HepG2 (cell line): ENCODE measurements around the gene ADAMTS4. TPM values are rescaled to one million over a fixed set of nuclear protein-coding genes. Genes with fewer than 3 reads are reported as not detected.

Experiments used
- ATAC-seq: fragments of 200-7000 bp; cut with Tn5 transposase; 3 replicates; pipeline ENCODE4 v1.9.1; 2020; ENCODE audit warnings: mild to moderate bottlenecking, moderate library complexity
- BruUV-seq: library from RNA; stranded (reverse); fragments of 400-500 nt; replicated peaks from 2 replicates; lab custom pipeline; 2021; lab: Mats Ljungman, UMichigan
- CTCF ChIA-PET: fragments of 300-600 bp; formaldehyde crosslinking; extraction: SDS; loops from one replicate; lab custom pipeline; 2021; ENCODE audit warnings: low total read pairs, inconsistent platforms, low intra/inter-chr PET ratio; lab: Yijun Ruan, JAX
- POLR2A ChIA-PET: fragments of 350-600 bp; sonication (Branson Sonifier 250); formaldehyde crosslinking; loops from one replicate; lab custom pipeline; 2020; ENCODE audit warnings: antibody characterized with exemption, inconsistent platforms; lab: Yijun Ruan, JAX
- DNase-seq: peaks from one replicate; pipeline ENCODE4 v3.0.0-alpha.2; 2015; ENCODE audit warnings: low spot score
- FAIRE-seq: peaks from 3 replicates; lab custom pipeline; 2011; peaks lifted over from hg19 to GRCh38; lab: Jason Lieb, UNC
- H2AFZ ChIP-seq: one replicate; pipeline ENCODE4 v1.6.1; 2011; ENCODE audit warnings: low read length, inconsistent platforms
- H3K27ac ChIP-seq: fragments of 300-600 bp; 3 replicates; pipeline ENCODE4 v1.8.0; 2011; ENCODE audit warnings: mixed run types, mild to moderate bottlenecking, mixed read lengths, low read length, inconsistent platforms; ENCODE audit not compliant: insufficient read depth; ENCODE audit errors: extremely low read length
- H3K27me3 ChIP-seq, 2 experiments: fragments of 200-600 bp in 1 of 2; 2 replicates in 1 of 2; 3 replicates in 1 of 2; pipeline versions ENCODE4 v1.6.0 to v1.8.0; 2011; ENCODE audit warnings: low read length in 2 of 2, mild to moderate bottlenecking in 2 of 2, moderate library complexity in 2 of 2, inconsistent platforms in 1 of 2; ENCODE audit not compliant: insufficient read depth in 2 of 2, control insufficient read depth in 1 of 2
- H3K36me3 ChIP-seq, 2 experiments: fragments of 200-600 bp in 1 of 2; replicated peaks in 1 of 2; 2 replicates in 1 of 2; 3 replicates in 1 of 2; pipeline versions ENCODE4 v1.5.1 to v1.8.0; 2011; ENCODE audit warnings: low read length in 2 of 2, inconsistent platforms in 1 of 2; ENCODE audit not compliant: insufficient read depth in 2 of 2, control insufficient read depth in 1 of 2
- H3K4me1 ChIP-seq: 2 replicates; pipeline ENCODE4 v1.5.1; 2012; ENCODE audit warnings: low read length, inconsistent platforms; ENCODE audit not compliant: insufficient read depth
- H3K4me2 ChIP-seq: 2 replicates; pipeline ENCODE4 v1.6.0; 2011; ENCODE audit warnings: low read depth, low read length, inconsistent platforms
- H3K4me3 ChIP-seq, 3 experiments: fragments of 200-600 bp in 1 of 3; sonication (generic), shearing (Covaris generic) in 1 of 3; replicated peaks in 1 of 3; 2 replicates each; pipeline ENCODE4 v1.5.1; 2011 to 2016; ENCODE audit warnings: low read length in 3 of 3, inconsistent platforms in 2 of 3, low read depth in 2 of 3, mild to moderate bottlenecking in 2 of 3, control low read depth in 1 of 3, mixed read lengths in 1 of 3; ENCODE audit not compliant: insufficient read depth in 1 of 3
- H3K79me2 ChIP-seq: one replicate; pipeline ENCODE4 v1.6.1; 2011; ENCODE audit warnings: low read length, inconsistent platforms; ENCODE audit not compliant: insufficient read depth
- H3K9ac ChIP-seq: 2 replicates; pipeline ENCODE4 v1.6.0; 2011; ENCODE audit warnings: mild to moderate bottlenecking, low read depth, low read length, inconsistent platforms; ENCODE audit not compliant: insufficient read depth
- H3K9me3 ChIP-seq: 2 replicates; pipeline ENCODE4 v1.5.1; 2012; ENCODE audit warnings: mild to moderate bottlenecking, low read length
- H4K20me1 ChIP-seq: 2 replicates; pipeline ENCODE4 v1.6.0; 2011; ENCODE audit warnings: inconsistent platforms, mild to moderate bottlenecking, low read length, moderate library complexity; ENCODE audit not compliant: insufficient read depth
- ARID5B ChIP-seq: IDR thresholded peaks from 2 replicates; pipeline ENCODE4 v1.4.0; 2020; ENCODE audit warnings: mild to moderate bottlenecking, missing genetic modification reagents
- CTCF ChIP-seq: sonication (generic); formaldehyde crosslinking; IDR thresholded peaks from 2 replicates; pipeline ENCODE4 v1.5.0; 2020; ENCODE audit warnings: mild to moderate bottlenecking, missing genetic modification reagents, moderate library complexity
- MEIS1 ChIP-seq: sonication (generic); formaldehyde crosslinking; IDR thresholded peaks from 2 replicates; pipeline ENCODE4 v1.9.0; 2021; ENCODE audit warnings: mild to moderate bottlenecking, missing genetic modification reagents, moderate library complexity, borderline replicate concordance
- MTA1 ChIP-seq: sonication (generic); formaldehyde crosslinking; IDR thresholded peaks from 2 replicates; pipeline ENCODE4 v1.4.0; 2020; ENCODE audit warnings: missing genetic modification reagents, mild to moderate bottlenecking, borderline replicate concordance
- NFE2 ChIP-seq: sonication (generic); formaldehyde crosslinking; IDR thresholded peaks from 2 replicates; pipeline ENCODE4 v1.4.0; 2020; ENCODE audit warnings: missing genetic modification reagents
- RARG ChIP-seq: sonication (generic); formaldehyde crosslinking; IDR thresholded peaks from 2 replicates; pipeline ENCODE4 v1.4.0; 2020; ENCODE audit warnings: low read depth, mild to moderate bottlenecking, missing genetic modification reagents
- STAG1 ChIP-seq: sonication (generic); formaldehyde crosslinking; IDR thresholded peaks from 2 replicates; pipeline ENCODE4 v1.4.0; 2020; ENCODE audit warnings: missing genetic modification reagents
- ZNF446 ChIP-seq: sonication (generic); formaldehyde crosslinking; IDR thresholded peaks from 2 replicates; pipeline ENCODE4 v1.5.0; 2020; ENCODE audit warnings: mild to moderate bottlenecking, missing genetic modification reagents
- WGBS: methylation state at CpG from one replicate; pipeline ENCODE4 v1.1.6; 2017; ENCODE audit warnings: low lambda C conversion rate; 5-methylcytosine and 5-hydroxymethylcytosine counted together
- in situ Hi-C: cut with HindIII; loops from 2 replicates; pipeline ENCODE4 v1.10.0; 2017; ENCODE audit warnings: low pct_unique_long_range_greater_than_20kb; ENCODE audit not compliant: extremely low pct_ligation_motif_present
- intact Hi-C: fragments of 100-400 bp; cut with micrococcal nuclease; formaldehyde crosslinking; loops from one replicate; pipeline ENCODE4 v1.10.0; 2022; ENCODE audit not compliant: unreplicated experiment
- polyA plus RNA-seq, 8 experiments: library from polyadenylated mRNA; depleted of rRNA in 3 of 8; stranded (reverse) in 7 of 8; unstranded in 1 of 8; fragments of >200 nt; fragmentation: Illumina TruSeq in 4 of 8; extraction: Trizol in 4 of 8; gene quantifications; 2 replicates each; pipeline versions ENCODE4 v1.2.1 to v1.2.3, GENCODE V29; 2011 to 2016; ENCODE audit warnings: low read depth in 4 of 8, missing spikeins in 1 of 8, mixed read lengths in 1 of 8; ENCODE audit not compliant: insufficient read depth in 1 of 8
- total RNA-seq, 5 experiments: library from RNA; depleted of rRNA; stranded (reverse); fragments of >200 nt; fragmentation: Illumina TruSeq; extraction: Trizol; gene quantifications; 2 replicates each; pipeline ENCODE4 v1.2.3, GENCODE V29; 2016; ENCODE audit warnings: low read depth in 1 of 5

The ADAMTS4 gene
- total and polyA plus RNA-seq, 2 of the 13 experiments (the other 11 are each of a cell fraction or from before 2014, with no cell fraction given), result 0.51 to 1.7 TPM

- no TSS peak for BruUV-seq
These were observed 18.2 kb downstream of the ADAMTS4 start for GRCh38 chr1:161180639-161181038.

GRCh38 chr1:161179698-161180097, 19.2 kb downstream of the ADAMTS4 start:
- Histone ChIP-seq H3K79me2 (peaks cover 10% of the 10 kb centered on the region), H3K4me1 (peaks cover 19% of the 10 kb centered on the region), H3K4me2 (no peak overlapping the region), H3K36me3 (peaks cover 2 to 5% of the 10 kb centered on the region in 2 experiments; a peak in 4 of 5 replicates), H3K4me3 (no peak overlapping the region), H3K27ac (no peak overlapping the region), H3K9me3 (no peaks in the 10 kb centered on the region), H3K27me3 (no peaks in the 10 kb centered on the region; a peak in 1 of 5 replicates), H4K20me1 (no peaks in the 10 kb centered on the region)
- intact Hi-C loops, result no loop called here
- no TSS peak for BruUV-seq
- in situ Hi-C loops, result no loop called here
- CTCF ChIA-PET, result no interaction called here
- WGBS, result 73% methylated on average over 3 of the region's 3 CpGs
- POLR2A ChIA-PET, result no interaction called here
- DNase-seq (no peak), FAIRE-seq (no peak)
- TF ChIP-seq MEIS1 (CRISPR knock-in tag) (no peak), ARID5B (no peak), MTA1 (CRISPR knock-in tag) (no peak), RARG (CRISPR knock-in tag) (no peak), ZNF446 (CRISPR knock-in tag) (no peak)
- TF ChIP-seq, all 625 proteins: peak for 0
- no peak for ATAC-seq
- Histone ChIP-seq H3K9ac (no peak overlapping the region), H2AFZ (no peak overlapping the region)

More at GRCh38 chr1:161180639-161181038, 18.2 kb downstream of the ADAMTS4 start:
- intact Hi-C loops (no loop called here), in situ Hi-C loops (no loop called here)
- Histone ChIP-seq H3K27ac (no peak overlapping the region), H2AFZ (no peak overlapping the region), H3K36me3 (no peaks in the 10 kb centered on the region; a peak in 3 of 5 replicates), H3K4me2 (no peak overlapping the region), H3K9ac (no peak overlapping the region), H3K9me3 (no peaks in the 10 kb centered on the region), H3K4me1 (peaks cover 18% of the 10 kb centered on the region), H3K4me3 (no peak overlapping the region), H3K27me3 (no peaks in the 10 kb centered on the region; a peak in 1 of 5 replicates), H3K79me2 (peaks cover 10% of the 10 kb centered on the region), H4K20me1 (no peaks in the 10 kb centered on the region)
- 3% methylated on average over 1 of the region's 1 CpG for WGBS
- FAIRE-seq (no peak), DNase-seq (no peak), ATAC-seq (no peak)
- ChIA-PET POLR2A (no interaction called here), CTCF (interaction anchor here (1.2 kb wide), 1 partner anchor 201 kb away, joined by 4 read pairs; no protein-coding TSS in a partner anchor)
- TF ChIP-seq CTCF (peak; percentile 44; the same call in 1 of the 2 replicates), NFE2 (CRISPR knock-in tag) (no peak), STAG1 (CRISPR knock-in tag) (peak; percentile 57)
